Esophagus muscularis mucosa (tissue), 4 donors: ENCODE results near the gene SLC51B.

Experiments used
- EP300 ChIP-seq: sonication (generic); formaldehyde crosslinking; IDR thresholded peaks from one replicate; pipeline ENCODE4 v1.6.1; 2017; ENCODE audit warnings: antibody characterized with exemption
- POLR2A ChIP-seq: fragments of 450-650 bp; IDR thresholded peaks from one replicate; pipeline ENCODE4 v1.6.1; 2017; ENCODE audit warnings: antibody characterized with exemption, moderate library complexity, mild to moderate bottlenecking, low read depth
- POLR2AphosphoS5 ChIP-seq, 2 donors: sonication (generic); formaldehyde crosslinking; IDR thresholded peaks; one replicate each; pipeline ENCODE4 v1.6.1; 2017; ENCODE audit warnings: antibody characterized with exemption in 2 of 2
- TF ChIP-seq, protein P1 (sequence below), 3 experiments: fragments of 200-600 bp in 2 of 3; fragments of 450-650 bp in 1 of 3; sonication (generic) in 2 of 3; IDR thresholded peaks; one replicate each; pipeline ENCODE4 v1.5.1; 2017 to 2019; ENCODE audit warnings: antibody characterized with exemption in 3 of 3, mild to moderate bottlenecking in 2 of 3, moderate library complexity in 1 of 3

DNA sequence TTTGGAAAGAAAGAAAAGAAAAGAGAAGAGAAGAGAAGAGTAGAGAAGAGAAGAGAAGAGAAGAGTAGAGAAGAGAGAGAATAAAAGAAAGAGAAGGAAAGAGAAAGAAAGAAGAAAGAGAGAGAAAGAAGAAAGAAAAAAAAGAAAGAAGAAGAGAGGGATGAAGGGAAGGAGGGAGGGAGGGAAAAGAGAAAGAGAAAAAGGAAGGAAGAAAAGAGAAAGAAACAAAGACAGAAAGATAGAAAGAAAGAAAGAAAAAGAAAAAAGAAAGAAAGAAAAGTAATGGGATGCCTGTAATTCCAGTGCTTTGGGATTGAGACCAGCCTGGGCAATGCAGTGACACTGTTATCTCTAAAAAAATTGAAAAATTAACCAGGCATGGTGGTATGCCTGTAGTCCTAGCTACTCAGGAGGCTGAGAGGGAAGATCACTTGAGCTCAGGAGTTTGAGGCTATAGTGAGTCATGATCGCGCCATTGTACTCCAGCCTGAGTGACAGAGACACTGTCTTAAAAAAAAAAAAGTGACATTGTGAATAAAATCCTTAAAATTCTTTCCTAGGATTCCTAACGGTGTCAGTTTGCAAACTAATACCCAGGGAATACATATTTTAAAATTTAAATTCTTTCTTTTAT lies 20.9 kb downstream of the SLC51B start:
- TF ChIP-seq, protein P1, sequence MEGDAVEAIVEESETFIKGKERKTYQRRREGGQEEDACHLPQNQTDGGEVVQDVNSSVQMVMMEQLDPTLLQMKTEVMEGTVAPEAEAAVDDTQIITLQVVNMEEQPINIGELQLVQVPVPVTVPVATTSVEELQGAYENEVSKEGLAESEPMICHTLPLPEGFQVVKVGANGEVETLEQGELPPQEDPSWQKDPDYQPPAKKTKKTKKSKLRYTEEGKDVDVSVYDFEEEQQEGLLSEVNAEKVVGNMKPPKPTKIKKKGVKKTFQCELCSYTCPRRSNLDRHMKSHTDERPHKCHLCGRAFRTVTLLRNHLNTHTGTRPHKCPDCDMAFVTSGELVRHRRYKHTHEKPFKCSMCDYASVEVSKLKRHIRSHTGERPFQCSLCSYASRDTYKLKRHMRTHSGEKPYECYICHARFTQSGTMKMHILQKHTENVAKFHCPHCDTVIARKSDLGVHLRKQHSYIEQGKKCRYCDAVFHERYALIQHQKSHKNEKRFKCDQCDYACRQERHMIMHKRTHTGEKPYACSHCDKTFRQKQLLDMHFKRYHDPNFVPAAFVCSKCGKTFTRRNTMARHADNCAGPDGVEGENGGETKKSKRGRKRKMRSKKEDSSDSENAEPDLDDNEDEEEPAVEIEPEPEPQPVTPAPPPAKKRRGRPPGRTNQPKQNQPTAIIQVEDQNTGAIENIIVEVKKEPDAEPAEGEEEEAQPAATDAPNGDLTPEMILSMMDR (IDR thresholded peaks at IDR 0.05), result no peak
- TF ChIP-seq POLR2A (no peak), EP300 (no peak), POLR2AphosphoS5 (IDR thresholded peaks at IDR 0.05) (no peak)
